Ascending aorta (tissue), 2 donors: Measurements from ENCODE around the gene KLC1. TPM values are rescaled to one million over a fixed set of nuclear protein-coding genes. Genes with fewer than 3 reads are reported as not detected.
"Not testable (repeated sequence)": the region's sequence is repeated elsewhere in the genome, so short reads cannot be mapped to it uniquely, and the experiment has no call there.

Experiments used
- DNase-seq, 2 donors: peaks; one replicate each; pipeline ENCODE4 v3.0.0-alpha.2; 2019; ENCODE audit warnings: low spot score in 2 of 2
- H3K27ac ChIP-seq, 2 donors: fragments of 200-600 bp; sonication (generic); one replicate each; pipeline ENCODE4 v1.5.1; 2016 to 2017; ENCODE audit warnings: mild to moderate bottlenecking in 1 of 2
- H3K27me3 ChIP-seq: fragments of 200-600 bp; sonication (generic); one replicate; pipeline ENCODE4 v1.5.1; 2017
- H3K36me3 ChIP-seq, 2 donors: fragments of 200-600 bp; sonication (generic); one replicate each; pipeline ENCODE4 v1.5.1; 2016
- H3K4me1 ChIP-seq, 2 donors: fragments of 200-600 bp; sonication (generic); one replicate each; pipeline ENCODE4 v1.5.1; 2016 to 2017; ENCODE audit warnings: mild to moderate bottlenecking in 1 of 2
- H3K4me3 ChIP-seq, 2 donors: fragments of 200-600 bp; sonication (generic); one replicate each; pipeline ENCODE4 v1.5.1; 2016 to 2017; ENCODE audit warnings: mild to moderate bottlenecking in 1 of 2
- H3K9me3 ChIP-seq, 2 donors: fragments of 200-600 bp; sonication (generic); one replicate each; pipeline ENCODE4 v1.5.1; 2016
- CTCF ChIP-seq, 3 experiments: fragments of 200-600 bp in 2 of 3; fragments of 450-650 bp in 1 of 3; sonication (generic) in 2 of 3; IDR thresholded peaks; one replicate each; pipeline ENCODE4 v1.5.1; 2016 to 2019; ENCODE audit warnings: antibody characterized with exemption in 3 of 3, mild to moderate bottlenecking in 1 of 3, moderate library complexity in 1 of 3
- intact Hi-C: fragments of 100-400 bp; cut with DNase I; formaldehyde crosslinking; loops from one replicate; pipeline ENCODE4 v1.15.1; 2023
- total RNA-seq: library from RNA; depleted of rRNA; stranded (reverse); fragments of >200 nt; gene quantifications from one replicate; pipeline ENCODE4 v1.1.0, GENCODE V29; 2016

Gene KLC1
- total RNA-seq, 1 donor from 2014 or later: 302 TPM

- no peak for DNase-seq
- H3K27me3 ChIP-seq: no peaks in the 10 kb centered on the region
- no peak for TF ChIP-seq CTCF (IDR thresholded peaks at IDR 0.05)
- H3K27ac ChIP-seq: peak overlapping the region; percentile 33 to 66
- H3K4me1 ChIP-seq: peaks cover 6 to 10% of the 10 kb centered on the region in 2 donors
- peaks cover 58 to 74% of the 10 kb centered on the region in 2 donors for H3K36me3 ChIP-seq
- H3K9me3 ChIP-seq: no peaks in the 10 kb centered on the region
- H3K4me3 ChIP-seq: no peak overlapping the region
- intact Hi-C loops: no loop called here
Observed at GRCh38 chr14:103686831-103687485, 57.9 kb downstream of the KLC1 start.

GRCh38 chr14:103687712-103688111, 58.7 kb downstream of the KLC1 start:
- no peak for TF ChIP-seq CTCF (IDR thresholded peaks at IDR 0.05)
- peaks cover 6 to 10% of the 10 kb centered on the region in 2 donors for H3K4me1 ChIP-seq
- H3K36me3 ChIP-seq: peaks cover 58 to 74% of the 10 kb centered on the region in 2 donors
- H3K27ac ChIP-seq: peak overlapping the region; percentile 33 to 66
- intact Hi-C loops: no loop called here
- no peak for DNase-seq
- H3K27me3 ChIP-seq: no peaks in the 10 kb centered on the region
- H3K9me3 ChIP-seq: no peaks in the 10 kb centered on the region
- H3K4me3 ChIP-seq: no peak overlapping the region

GRCh38 chr14:103688441-103688840, 59.4 kb downstream of the KLC1 start:
- intact Hi-C loops: no loop called here
- H3K27me3 ChIP-seq: no peaks in the 10 kb centered on the region
- H3K9me3 ChIP-seq: no peaks in the 10 kb centered on the region
- H3K36me3 ChIP-seq: peaks cover 59 to 74% of the 10 kb centered on the region in 2 donors
- peaks cover 6 to 10% of the 10 kb centered on the region in 2 donors for H3K4me1 ChIP-seq
- no peak for TF ChIP-seq CTCF (IDR thresholded peaks at IDR 0.05)
- H3K4me3 ChIP-seq: no peak overlapping the region
- peak overlapping the region; percentile 33 to 66 for H3K27ac ChIP-seq
- DNase-seq: no peak

GRCh38 chr14:103688906-103689902, 60.2 kb downstream of the KLC1 start:
- no peaks in the 10 kb centered on the region for H3K9me3 ChIP-seq
- TF ChIP-seq CTCF (IDR thresholded peaks at IDR 0.05): no peak
- DNase-seq: no peak
- H3K4me1 ChIP-seq: peaks cover 6 to 10% of the 10 kb centered on the region in 2 donors
- H3K36me3 ChIP-seq: peaks cover 59 to 74% of the 10 kb centered on the region in 2 donors
- H3K27me3 ChIP-seq: no peaks in the 10 kb centered on the region
- H3K27ac ChIP-seq: peak overlapping the region; percentile 37 to 66
- intact Hi-C loops: no loop called here
- H3K4me3 ChIP-seq: peak overlapping the region in 1 of 2 donors; percentile 38

- TF ChIP-seq CTCF (IDR thresholded peaks at IDR 0.05): no peak
- Histone ChIP-seq H3K9me3 (no peaks in the 10 kb centered on the region), H3K4me1 (peaks cover 6 to 10% of the 10 kb centered on the region in 2 donors), H3K4me3 (no peak overlapping the region), H3K27me3 (no peaks in the 10 kb centered on the region), H3K36me3 (peaks cover 53 to 72% of the 10 kb centered on the region in 2 donors), H3K27ac (peak overlapping the region in 1 of 2 donors; percentile 37)
- intact Hi-C loops: no loop called here
- DNase-seq: no peak
Observed at GRCh38 chr14:103690332-103690731, 61.3 kb downstream of the KLC1 start.

- H3K27me3 ChIP-seq, H3K27ac ChIP-seq, H3K4me3 ChIP-seq, DNase-seq, intact Hi-C loops, H3K9me3 ChIP-seq: not testable (repeated sequence)
- peaks cover 11 to 17% of the 10 kb centered on the region in 2 donors for H3K4me1 ChIP-seq
- H3K36me3 ChIP-seq: peaks cover 41 to 61% of the 10 kb centered on the region in 2 donors
Observed at GRCh38 chr14:103691655-103692054, 62.6 kb downstream of the KLC1 start.
